Right cardiac atrium (tissue), 5 donors: ENCODE measurements around the gene PADI3. TPM values are rescaled to one million over a fixed set of nuclear protein-coding genes. Genes with fewer than 3 reads are reported as not detected.

Experiments used
- ATAC-seq, 2 donors: fragments of 200-7000 bp; cut with Tn5 transposase; one replicate each; pipeline versions ENCODE4 v1.8.0 to v1.9.1; 2020; ENCODE audit warnings: moderate library complexity in 2 of 2, mild to moderate bottlenecking in 1 of 2
- DNase-seq, 3 donors: peaks; one replicate each; pipeline ENCODE4 v3.0.0-alpha.2; 2020
- H3K27ac ChIP-seq: one replicate; pipeline ENCODE4 v1.5.1; 2013; ENCODE audit warnings: mild to moderate bottlenecking, low read length, control low read depth, moderate library complexity
- H3K27me3 ChIP-seq: one replicate; pipeline ENCODE4 v1.6.1; 2013; ENCODE audit not compliant: control insufficient read depth, insufficient read depth
- H3K4me1 ChIP-seq: one replicate; pipeline ENCODE4 v1.6.1; 2013; ENCODE audit warnings: low read length; ENCODE audit not compliant: control insufficient read depth, insufficient read depth
- H3K4me3 ChIP-seq: one replicate; pipeline ENCODE4 v1.5.1; 2013; ENCODE audit warnings: low read length, control low read depth
- H3K9me3 ChIP-seq: one replicate; pipeline ENCODE4 v1.6.1; 2013; ENCODE audit warnings: low read length; ENCODE audit not compliant: control insufficient read depth
- WGBS: extraction: QIAGEN DNeasy Blood & Tissue Kit; methylation state at CpG from one replicate; pipeline ENCODE4 v1.1.7; 2013; 5-methylcytosine and 5-hydroxymethylcytosine counted together
- intact Hi-C, 4 donors: fragments of 100-400 bp; cut with DNase I; formaldehyde crosslinking; loops; one replicate each; pipeline versions ENCODE4 v1.11.0 to v1.14.0; 2022 to 2023
- polyA plus RNA-seq: library from polyadenylated mRNA; stranded (reverse); fragments of 200-250 nt; gene quantifications from one replicate; pipeline ENCODE4 v1.2.3, GENCODE V29; 2013
- total RNA-seq, 4 donors: library from RNA; stranded (reverse); fragmentation: NEBNext Ultra II Directional; extraction: Animal tissue kit (Norgen Biotek cat#: 25700); gene quantifications; one replicate each; pipeline ENCODE4 v1.2.1, GENCODE V29; 2021
- donor health status: healthy with polysubstance abuse.
- donor health status: DM: no; HTN: yes; CAD: no.
- donor health status: DM: no; HTN: no; CAD: no.
- donor health status: DM: no; HTN: yes; CAD: no; lungs with severe emphysema.
- donor health status: DM: yes; HTN: yes; CAD: no.

PADI3 gene
- total and polyA plus RNA-seq, 5 donors, result not detected

DNA sequence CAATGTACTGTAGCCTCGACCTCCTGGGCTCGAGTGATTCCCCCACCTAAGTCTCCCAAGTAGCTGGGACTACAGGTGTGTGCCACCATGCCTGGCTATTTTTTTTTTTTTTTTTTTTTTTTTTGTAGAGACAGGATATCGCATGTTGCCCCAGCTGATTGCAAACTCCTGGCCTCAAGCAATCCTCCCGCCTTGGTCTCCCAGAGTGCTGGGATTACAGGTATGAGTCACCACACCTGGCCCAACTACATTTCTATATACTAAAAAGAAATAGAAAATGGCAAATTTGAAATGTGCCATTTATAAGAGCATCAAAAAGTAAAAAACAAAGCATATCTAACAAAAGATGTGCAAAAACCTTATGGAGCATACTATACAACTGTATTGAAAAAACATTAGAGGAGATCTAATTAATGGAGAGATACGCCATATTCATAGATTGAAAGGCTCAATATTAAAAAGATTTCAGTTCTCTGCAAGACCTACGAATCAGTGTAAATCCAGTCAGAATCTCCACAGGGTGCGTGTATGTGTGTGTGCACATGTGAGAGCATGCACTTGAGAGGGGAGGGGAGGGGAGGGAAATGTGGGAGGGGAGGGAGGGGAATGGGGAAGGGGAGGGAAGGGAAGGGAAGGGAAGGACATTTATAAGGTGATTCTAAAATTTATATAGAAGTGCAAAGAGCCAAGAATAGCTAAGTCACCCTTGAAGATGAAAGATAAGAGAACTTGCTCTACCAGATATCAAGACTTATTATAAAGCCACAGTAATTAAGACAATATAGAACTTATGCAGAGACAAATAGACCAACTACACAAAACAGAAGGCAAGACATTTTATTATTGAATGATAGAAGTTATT, 43.6 kb downstream of the PADI3 start:
- H3K9me3 ChIP-seq, result no peaks in the 10 kb centered on the region
- 64% methylated on average over 7 of the region's 7 CpGs for WGBS
- intact Hi-C loops, result no loop called here
- no peak overlapping the region for H3K4me3 ChIP-seq
- H3K4me1 ChIP-seq, result no peaks in the 10 kb centered on the region
- DNase-seq, result no peak
- no peak for ATAC-seq
- H3K27ac ChIP-seq, result no peak overlapping the region
- no peaks in the 10 kb centered on the region for H3K27me3 ChIP-seq

- Histone ChIP-seq H3K27ac (no peak overlapping the region), H3K27me3 (no peaks in the 10 kb centered on the region), H3K9me3 (no peaks in the 10 kb centered on the region), H3K4me3 (no peak overlapping the region), H3K4me1 (no peaks in the 10 kb centered on the region)
- ATAC-seq, result no peak
- DNase-seq, result no peak
- WGBS, result 61% methylated on average over 14 of the region's 14 CpGs
- intact Hi-C loops, result no loop called here
These were observed 45.0 kb downstream of the PADI3 start for GRCh38 chr1:17293681-17294425.

GRCh38 chr1:17295292-17295691, 46.4 kb downstream of the PADI3 start:
- Histone ChIP-seq H3K9me3 (no peaks in the 10 kb centered on the region), H3K27ac (no peak overlapping the region), H3K27me3 (no peaks in the 10 kb centered on the region), H3K4me1 (no peaks in the 10 kb centered on the region), H3K4me3 (no peak overlapping the region)
- ATAC-seq (no peak), DNase-seq (no peak)
- WGBS, result 65% methylated on average over 4 of the region's 4 CpGs
- intact Hi-C loops, result no loop called here

GRCh38 chr1:17296086-17296485, 47.2 kb downstream of the PADI3 start:
- ATAC-seq (no peak), DNase-seq (no peak)
- intact Hi-C loops, result no loop called here
- Histone ChIP-seq H3K4me1 (no peaks in the 10 kb centered on the region), H3K4me3 (no peak overlapping the region), H3K27ac (no peak overlapping the region), H3K9me3 (no peaks in the 10 kb centered on the region), H3K27me3 (no peaks in the 10 kb centered on the region)
- 76% methylated on average over 5 of the region's 5 CpGs for WGBS

- DNase-seq (no peak), ATAC-seq (no peak)
- 76% methylated on average over 7 of the region's 7 CpGs for WGBS
- H3K4me3 ChIP-seq, result no peak overlapping the region
- intact Hi-C loops, result no loop called here
- no peaks in the 10 kb centered on the region for H3K27me3 ChIP-seq
- H3K9me3 ChIP-seq, result peaks cover 4% of the 10 kb centered on the region
- H3K27ac ChIP-seq, result no peak overlapping the region
- no peaks in the 10 kb centered on the region for H3K4me1 ChIP-seq
These were observed 49.1 kb downstream of the PADI3 start for GRCh38 chr1:17297991-17298390.

DNA sequence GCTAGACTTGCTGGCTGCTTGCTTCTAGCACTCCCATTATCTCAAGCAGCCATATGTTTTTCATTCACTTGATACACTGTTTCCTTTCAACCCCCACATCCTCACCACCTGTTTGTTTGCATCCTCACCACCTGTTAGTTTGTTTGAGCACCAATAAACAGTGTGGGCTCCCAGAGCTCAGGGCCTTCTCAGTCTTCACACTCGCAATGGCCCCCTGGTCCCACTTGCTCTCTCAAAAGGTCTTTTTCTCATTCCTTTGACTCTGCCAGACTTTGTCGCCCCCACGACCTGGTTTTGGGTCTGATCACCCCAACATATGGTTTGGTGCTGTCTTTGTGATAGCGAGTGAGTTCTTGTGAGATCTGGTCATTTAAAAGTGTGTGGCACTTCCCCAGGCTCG, 52.9 kb downstream of the PADI3 start:
- Histone ChIP-seq H3K27me3 (no peaks in the 10 kb centered on the region), H3K4me1 (no peaks in the 10 kb centered on the region), H3K4me3 (no peak overlapping the region), H3K9me3 (peaks cover 4% of the 10 kb centered on the region), H3K27ac (no peak overlapping the region)
- 81% methylated on average over 5 of the region's 5 CpGs for WGBS
- no peak for DNase-seq
- intact Hi-C loops, result no loop called here
- ATAC-seq, result no peak

DNA sequence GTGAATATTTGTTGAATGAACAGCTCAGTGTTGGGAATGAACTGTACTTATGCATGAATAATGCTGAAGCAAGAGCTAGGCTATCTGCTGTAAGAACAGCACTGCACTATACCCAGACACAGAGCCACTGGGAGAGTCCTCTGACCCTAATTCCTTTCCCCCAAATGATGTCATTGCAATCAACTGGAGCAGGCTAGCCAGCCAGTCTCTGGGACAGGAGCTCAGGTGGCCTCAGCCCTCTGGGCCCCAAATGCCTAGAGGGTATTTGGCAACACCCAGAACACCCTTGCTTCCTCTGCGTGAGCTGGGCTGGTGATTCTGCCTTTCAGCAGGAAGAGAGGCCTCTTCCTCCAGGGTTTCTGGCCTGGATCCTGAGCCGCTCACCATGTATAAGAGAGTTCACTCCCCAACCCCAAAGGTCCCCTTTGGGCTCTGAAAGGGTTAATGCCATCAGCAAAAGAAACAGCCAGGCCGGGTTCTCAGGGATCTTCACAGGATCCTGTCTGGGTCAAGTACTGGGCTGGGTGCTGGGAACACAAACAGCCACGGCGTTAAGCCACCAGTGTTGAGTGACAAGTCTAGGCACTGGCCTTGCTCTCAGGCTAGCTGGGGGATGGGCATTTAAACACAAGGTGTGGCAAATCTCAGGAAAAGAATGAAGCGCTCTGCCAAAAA, 55.4 kb downstream of the PADI3 start:
- H3K9me3 ChIP-seq, result peaks cover 4% of the 10 kb centered on the region
- no peak for ATAC-seq
- WGBS, result 29% methylated on average over 6 of the region's 6 CpGs

DNA sequence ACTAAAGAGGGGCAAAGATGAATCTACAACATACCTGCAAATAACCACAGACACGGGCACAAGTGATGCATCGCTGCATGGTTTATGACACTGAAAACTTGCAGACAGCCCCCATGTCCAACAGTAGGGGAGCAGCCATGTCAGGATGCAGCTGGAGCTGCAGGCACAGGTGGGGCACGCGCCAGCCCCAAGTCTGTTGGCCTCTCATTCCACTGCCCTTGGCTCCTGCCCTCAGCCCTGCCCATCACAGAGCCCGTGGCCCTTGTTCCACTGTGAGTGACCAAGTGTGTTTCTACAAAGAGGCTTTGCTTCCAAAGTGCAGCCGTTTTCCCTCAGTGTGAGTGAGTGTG, 55.9 kb downstream of the PADI3 start:
- Histone ChIP-seq H3K9me3 (peaks cover 4% of the 10 kb centered on the region), H3K4me1 (no peaks in the 10 kb centered on the region), H3K27me3 (no peaks in the 10 kb centered on the region), H3K27ac (no peak overlapping the region), H3K4me3 (no peak overlapping the region)
- no peak for DNase-seq
- 45% methylated on average over 6 of the region's 6 CpGs for WGBS
- intact Hi-C loops, result no loop called here
- no peak for ATAC-seq

More for the DNA sequence above, 55.4 kb downstream of the PADI3 start:
- no peak overlapping the region for H3K4me3 ChIP-seq
- intact Hi-C loops, result no loop called here
- no peaks in the 10 kb centered on the region for H3K4me1 ChIP-seq
- H3K27ac ChIP-seq, result no peak overlapping the region
- no peaks in the 10 kb centered on the region for H3K27me3 ChIP-seq
- DNase-seq, result no peak

DNA sequence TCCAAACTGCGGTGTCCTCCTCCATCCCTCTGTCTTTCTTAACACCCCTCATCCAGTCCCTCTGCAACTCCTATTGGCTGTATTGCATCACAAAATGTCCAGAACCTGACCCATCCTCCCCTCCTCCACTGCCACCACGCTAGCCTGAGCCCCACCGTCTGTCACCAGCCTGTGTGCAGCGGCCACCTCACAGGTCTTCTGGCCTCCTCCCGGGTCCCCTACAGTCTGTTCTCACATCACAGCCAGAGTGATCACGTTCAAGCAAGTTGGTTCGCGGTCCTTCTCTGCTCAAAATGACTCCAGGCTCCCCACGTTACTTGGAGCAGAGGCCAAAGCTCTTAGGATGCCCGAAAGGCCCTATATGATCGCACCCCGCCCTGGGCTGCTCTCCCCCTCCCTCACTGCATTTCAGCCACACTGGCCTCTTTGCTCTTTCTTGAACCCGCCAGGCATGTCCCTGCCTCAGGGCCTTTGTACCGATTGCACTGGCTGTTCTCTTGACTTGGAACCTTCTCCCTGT, 56.7 kb downstream of the PADI3 start:
- no peaks in the 10 kb centered on the region for H3K27me3 ChIP-seq

DNA sequence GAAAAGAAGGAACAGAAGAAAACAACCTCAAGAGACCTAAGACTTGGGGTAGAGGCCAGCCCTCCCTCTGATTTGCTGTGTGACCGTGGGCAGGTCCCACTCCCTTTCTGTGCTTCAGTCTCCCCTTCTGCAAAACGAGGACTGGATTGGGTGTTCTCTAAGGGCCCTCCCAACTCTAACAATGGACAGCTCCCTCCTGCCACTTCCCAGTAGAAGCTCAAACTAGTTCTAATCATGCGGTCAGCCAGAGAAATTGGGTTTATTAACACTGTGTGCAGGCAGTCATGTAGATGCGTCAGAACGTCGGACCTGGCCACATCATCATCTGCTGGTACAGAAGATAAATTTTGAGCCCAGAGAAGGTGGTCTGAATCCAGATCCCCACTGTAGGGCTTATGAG, 57.5 kb downstream of the PADI3 start:
- Histone ChIP-seq H3K4me1 (no peaks in the 10 kb centered on the region), H3K27me3 (no peaks in the 10 kb centered on the region), H3K4me3 (no peak overlapping the region), H3K27ac (no peak overlapping the region), H3K9me3 (peaks cover 4% of the 10 kb centered on the region)
- no peak for DNase-seq
- intact Hi-C loops, result no loop called here
- 55% methylated on average over 6 of the region's 6 CpGs for WGBS
- ATAC-seq, result no peak

More for the DNA sequence above, 56.7 kb downstream of the PADI3 start:
- WGBS, result 63% methylated on average over 14 of the region's 14 CpGs
- intact Hi-C loops, result no loop called here
- no peak for ATAC-seq
- Histone ChIP-seq H3K4me1 (no peaks in the 10 kb centered on the region), H3K9me3 (peaks cover 4% of the 10 kb centered on the region), H3K27ac (no peak overlapping the region), H3K4me3 (no peak overlapping the region)
- no peak for DNase-seq

- Histone ChIP-seq H3K4me1 (no peaks in the 10 kb centered on the region), H3K4me3 (no peak overlapping the region), H3K27me3 (no peaks in the 10 kb centered on the region), H3K9me3 (peaks cover under 1% of the 10 kb centered on the region), H3K27ac (no peak overlapping the region)
- 39% methylated on average over 6 of the region's 6 CpGs for WGBS
- DNase-seq, result no peak
- intact Hi-C loops, result no loop called here
- no peak for ATAC-seq
These were observed 58.0 kb downstream of the PADI3 start for GRCh38 chr1:17306921-17307320.
